HEK293 (cell line): Measurements from ENCODE around the gene BIVM.

Experiments
- CTCF ChIA-PET: fragments of 350-600 bp; formaldehyde crosslinking; extraction: SDS; loops from one replicate; lab custom pipeline; 2021; ENCODE audit warnings: antibody characterized with exemption; lab: Yijun Ruan, JAX
- POLR2A ChIA-PET: fragments of 300-600 bp; formaldehyde crosslinking; extraction: SDS; loops from one replicate; lab custom pipeline; 2020; ENCODE audit warnings: antibody characterized with exemption, inconsistent platforms; lab: Yijun Ruan, JAX
- H3K27ac ChIP-seq: fragments of 200-500 bp; sonication (Bioruptor generic); 2 replicates; pipeline ENCODE4 v1.5.1; 2014; ENCODE audit warnings: low read depth, low read length, control low read depth, inconsistent platforms; ENCODE audit errors: extremely low read depth
- H3K36me3 ChIP-seq, 2 experiments: fragments of 200-500 bp in 1 of 2; sonication (Bioruptor generic) in 1 of 2; 1 replicate in 1 of 2; 2 replicates in 1 of 2; pipeline ENCODE4 v1.5.1; 2014 to 2017; ENCODE audit warnings: inconsistent platforms in 2 of 2, low read length in 2 of 2; ENCODE audit not compliant: control insufficient read depth in 2 of 2, insufficient read depth in 1 of 2
- H3K4me1 ChIP-seq: fragments of 200-500 bp; sonication (Bioruptor generic); 2 replicates; pipeline ENCODE4 v1.5.1; 2014; ENCODE audit warnings: mild to moderate bottlenecking, low read length, inconsistent platforms; ENCODE audit not compliant: control insufficient read depth, insufficient read depth
- H3K4me3 ChIP-seq: 2 replicates; pipeline ENCODE4 v1.5.1; 2011; ENCODE audit warnings: low read depth, mild to moderate bottlenecking, control low read depth, low read length, moderate library complexity
- H3K9me3 ChIP-seq: fragments of 200-500 bp; sonication (Bioruptor generic); 2 replicates; pipeline ENCODE4 v1.5.1; 2014; ENCODE audit warnings: low read depth, low read length, inconsistent platforms; ENCODE audit not compliant: control insufficient read depth, insufficient read depth
- HOXC10 ChIP-seq: sonication (generic); formaldehyde crosslinking; IDR thresholded peaks from 2 replicates; pipeline ENCODE4 v1.8.1; 2023; ENCODE audit warnings: mild to moderate bottlenecking, missing genetic modification reagents
- MYNN ChIP-seq: fragments of 450-650 bp; formaldehyde crosslinking; IDR thresholded peaks from 2 replicates; pipeline ENCODE4 v1.5.1; 2016; ENCODE audit warnings: missing biosample characterization, missing genetic modification characterization, borderline replicate concordance
- SP3 ChIP-seq: fragments of 450-650 bp; formaldehyde crosslinking; IDR thresholded peaks from 2 replicates; pipeline ENCODE4 v1.5.1; 2016; ENCODE audit warnings: missing biosample characterization, missing genetic modification characterization
- SP7 ChIP-seq: fragments of 450-650 bp; formaldehyde crosslinking; IDR thresholded peaks from 2 replicates; pipeline ENCODE4 v1.5.1; 2016; ENCODE audit warnings: missing biosample characterization, missing genetic modification characterization
- ZBTB20 ChIP-seq: fragments of 450-650 bp; formaldehyde crosslinking; IDR thresholded peaks from 2 replicates; pipeline ENCODE4 v1.5.1; 2016; ENCODE audit warnings: missing biosample characterization, missing genetic modification characterization
- ZBTB21 ChIP-seq: fragments of 450-650 bp; formaldehyde crosslinking; IDR thresholded peaks from 2 replicates; pipeline ENCODE4 v1.5.1; 2017; ENCODE audit warnings: missing biosample characterization, missing genetic modification characterization
- ZNF112 ChIP-seq: fragments of 450-650 bp; formaldehyde crosslinking; IDR thresholded peaks from 2 replicates; pipeline ENCODE4 v1.5.0; 2017; ENCODE audit warnings: missing biosample characterization, missing genetic modification characterization
- ZNF121 ChIP-seq: fragments of 450-650 bp; formaldehyde crosslinking; IDR thresholded peaks from 2 replicates; pipeline ENCODE4 v1.5.1; 2016; ENCODE audit warnings: missing biosample characterization, missing genetic modification characterization
- ZNF146 ChIP-seq: fragments of 450-650 bp; formaldehyde crosslinking; IDR thresholded peaks from 2 replicates; pipeline ENCODE4 v1.5.1; 2016; ENCODE audit warnings: missing biosample characterization, missing genetic modification characterization
- ZNF211 ChIP-seq: fragments of 450-650 bp; formaldehyde crosslinking; IDR thresholded peaks from 2 replicates; pipeline ENCODE4 v1.5.1; 2016; ENCODE audit warnings: low read depth, missing biosample characterization, missing genetic modification characterization
- ZNF335 ChIP-seq: fragments of 450-650 bp; formaldehyde crosslinking; conservative IDR thresholded peaks from 2 replicates; pipeline ENCODE4 v1.5.1; 2016; ENCODE audit warnings: missing biosample characterization, missing genetic modification characterization
- ZNF629 ChIP-seq: fragments of 450-650 bp; formaldehyde crosslinking; IDR thresholded peaks from 2 replicates; pipeline ENCODE4 v1.5.1; 2017; ENCODE audit warnings: missing biosample characterization, missing genetic modification characterization
- ZNF660 ChIP-seq: fragments of 450-650 bp; IDR thresholded peaks from 2 replicates; pipeline ENCODE4 v1.5.1; 2018; ENCODE audit warnings: missing biosample characterization, mild to moderate bottlenecking, missing genetic modification characterization
- ZNF670 ChIP-seq: fragments of 450-650 bp; formaldehyde crosslinking; IDR thresholded peaks from 2 replicates; pipeline ENCODE4 v1.5.1; 2016; ENCODE audit warnings: missing biosample characterization, missing genetic modification characterization, low read depth
- ZNF677 ChIP-seq: fragments of 450-650 bp; IDR thresholded peaks from 2 replicates; pipeline ENCODE4 v1.5.0; 2018; ENCODE audit warnings: missing biosample characterization, mild to moderate bottlenecking, missing genetic modification characterization, moderate library complexity
- ZNF76 ChIP-seq: fragments of 450-650 bp; formaldehyde crosslinking; IDR thresholded peaks from 2 replicates; pipeline ENCODE4; 2016; ENCODE audit warnings: low read depth, missing biosample characterization, missing genetic modification characterization, borderline replicate concordance
- ZSCAN23 ChIP-seq: fragments of 450-650 bp; formaldehyde crosslinking; IDR thresholded peaks from 2 replicates; pipeline ENCODE4 v1.5.1; 2016; ENCODE audit warnings: missing biosample characterization, missing genetic modification characterization
- ZSCAN30 ChIP-seq: fragments of 450-650 bp; IDR thresholded peaks from 2 replicates; pipeline ENCODE4 v1.5.1; 2018; ENCODE audit warnings: missing biosample characterization, mild to moderate bottlenecking, missing genetic modification characterization, moderate library complexity
- ZXDB ChIP-seq: fragments of 450-650 bp; formaldehyde crosslinking; IDR thresholded peaks from 2 replicates; pipeline ENCODE4 v1.5.1; 2016; ENCODE audit warnings: missing biosample characterization, missing genetic modification characterization
- TF ChIP-seq, protein P1 (sequence below): fragments of 450-650 bp; formaldehyde crosslinking; IDR thresholded peaks from 2 replicates; pipeline ENCODE4 v1.5.1; 2016; ENCODE audit warnings: missing biosample characterization, missing genetic modification characterization, low read depth
- TF ChIP-seq, protein P2 (sequence below): fragments of 450-650 bp; IDR thresholded peaks from 2 replicates; pipeline ENCODE4 v1.5.1; 2018; ENCODE audit warnings: missing biosample characterization, mild to moderate bottlenecking, missing genetic modification characterization
- TF ChIP-seq, protein P3 (sequence below): fragments of 450-650 bp; formaldehyde crosslinking; IDR thresholded peaks from 2 replicates; pipeline ENCODE4 v1.5.1; 2017; ENCODE audit warnings: missing biosample characterization, mild to moderate bottlenecking, missing genetic modification characterization, moderate library complexity
- TF ChIP-seq, protein P4 (sequence below): fragments of 450-650 bp; formaldehyde crosslinking; IDR thresholded peaks from 2 replicates; pipeline ENCODE4 v1.5.1; 2016; ENCODE audit warnings: missing biosample characterization, missing genetic modification characterization
- TF ChIP-seq, protein P5 (sequence below): fragments of 450-650 bp; formaldehyde crosslinking; IDR thresholded peaks from 2 replicates; pipeline ENCODE4 v1.5.1; 2016; ENCODE audit warnings: missing biosample characterization, missing genetic modification characterization

The BIVM gene

DNA sequence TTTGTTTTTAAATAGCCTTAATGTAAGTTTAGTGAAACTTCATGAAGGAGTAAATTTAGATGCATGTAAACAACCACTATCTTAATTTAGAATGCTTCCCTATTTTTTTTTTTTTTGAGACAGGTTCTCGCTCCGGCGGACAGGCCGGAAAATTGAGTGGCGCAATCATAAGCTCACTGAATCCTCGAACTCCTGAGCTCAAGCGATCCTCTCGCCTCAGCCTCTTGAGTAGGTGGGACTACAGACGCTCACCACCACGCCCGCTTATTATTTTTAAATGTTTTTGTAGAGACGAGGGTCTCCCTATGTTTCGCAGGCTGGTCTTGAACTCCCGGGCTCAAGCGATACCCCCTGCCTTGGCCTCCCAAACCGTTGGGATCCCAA, 26.9 kb upstream of the BIVM start (continued):
- TF ChIP-seq, protein P1, sequence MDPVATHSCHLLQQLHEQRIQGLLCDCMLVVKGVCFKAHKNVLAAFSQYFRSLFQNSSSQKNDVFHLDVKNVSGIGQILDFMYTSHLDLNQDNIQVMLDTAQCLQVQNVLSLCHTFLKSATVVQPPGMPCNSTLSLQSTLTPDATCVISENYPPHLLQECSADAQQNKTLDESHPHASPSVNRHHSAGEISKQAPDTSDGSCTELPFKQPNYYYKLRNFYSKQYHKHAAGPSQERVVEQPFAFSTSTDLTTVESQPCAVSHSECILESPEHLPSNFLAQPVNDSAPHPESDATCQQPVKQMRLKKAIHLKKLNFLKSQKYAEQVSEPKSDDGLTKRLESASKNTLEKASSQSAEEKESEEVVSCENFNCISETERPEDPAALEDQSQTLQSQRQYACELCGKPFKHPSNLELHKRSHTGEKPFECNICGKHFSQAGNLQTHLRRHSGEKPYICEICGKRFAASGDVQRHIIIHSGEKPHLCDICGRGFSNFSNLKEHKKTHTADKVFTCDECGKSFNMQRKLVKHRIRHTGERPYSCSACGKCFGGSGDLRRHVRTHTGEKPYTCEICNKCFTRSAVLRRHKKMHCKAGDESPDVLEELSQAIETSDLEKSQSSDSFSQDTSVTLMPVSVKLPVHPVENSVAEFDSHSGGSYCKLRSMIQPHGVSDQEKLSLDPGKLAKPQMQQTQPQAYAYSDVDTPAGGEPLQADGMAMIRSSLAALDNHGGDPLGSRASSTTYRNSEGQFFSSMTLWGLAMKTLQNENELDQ (tag by site-specific recombination), result no peak

DNA sequence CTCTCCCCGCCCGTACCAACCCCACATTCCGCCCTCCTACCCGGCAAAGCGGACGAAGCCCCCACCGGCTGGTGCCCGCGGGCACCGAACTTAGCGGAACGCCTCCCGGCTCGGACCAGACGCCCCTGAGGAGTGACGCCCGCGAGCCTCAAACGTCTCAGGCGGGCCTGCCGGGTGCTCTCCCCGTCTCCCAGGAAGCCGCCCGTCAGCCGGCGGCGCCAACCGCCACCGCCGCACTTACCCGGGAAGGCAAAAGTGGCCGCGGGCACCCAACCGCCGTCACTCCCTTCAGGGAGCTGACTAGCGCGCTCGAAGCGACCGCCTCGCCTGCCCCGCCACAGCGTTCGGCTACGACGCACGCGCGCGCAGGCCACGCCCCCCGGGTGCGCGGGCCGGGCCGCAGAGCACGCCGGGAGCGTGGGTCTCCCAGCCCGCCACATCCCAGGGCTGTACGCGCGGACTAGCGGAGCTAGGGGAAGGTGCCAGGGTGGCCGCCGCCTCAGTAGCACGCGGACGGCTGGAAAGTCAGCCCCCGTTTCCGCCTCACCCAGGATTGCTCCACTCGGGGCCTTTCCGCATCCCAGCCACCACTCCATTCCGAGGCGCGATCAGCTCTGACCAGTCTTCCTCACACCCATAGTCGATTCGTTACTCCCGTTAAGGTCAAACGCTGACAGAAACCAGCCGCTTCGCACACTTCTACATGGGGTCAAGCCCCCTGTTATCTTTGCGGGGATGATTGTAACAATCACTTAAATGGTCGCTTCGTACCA, 25.3 kb upstream of the BIVM start, which contains the start of gene TEX30:
Gene TEX30, minus strand, starts transcription at position 346 of the 773 bp plus-strand sequence. CDS start 3,760 bp downstream, outside the sequence.
- ChIA-PET POLR2A (interaction anchor here (0.6 to 2.1 kb wide), 11 partner anchors 26 to 181 kb away, joined by 3 to 19 read pairs (median 4); partner anchors contain the start of genes BIVM, ERCC5, POGLUT2 and TPP2), CTCF (interaction anchor here (0.6 kb wide), 1 partner anchor 141 kb away, joined by 3 read pairs; no protein-coding TSS in a partner anchor)
- H3K4me3 ChIP-seq, result peak within 1 kb of the TSS; percentile 71
- H3K36me3 ChIP-seq, result no peaks in the 10 kb centered on the region
- no peaks in the 10 kb centered on the region for H3K9me3 ChIP-seq
- H3K27ac ChIP-seq, result peak within 1 kb of the TSS; percentile 69
- peaks cover 3% of the 10 kb centered on the region; the same call in 1 of the 2 replicates for H3K4me1 ChIP-seq
- TF ChIP-seq SP3 (tag by site-specific recombination) (peak; percentile 20), ZNF112 (tag by site-specific recombination) (no peak), ZNF211 (tag by site-specific recombination) (no peak), ZNF670 (tag by site-specific recombination) (no peak), ZXDB (tag by site-specific recombination) (peak; percentile 18), ZNF146 (tag by site-specific recombination) (0 out of 2 replicates have a peak, but pooled peaks have one; percentile 3), MYNN (no peak), ZSCAN23 (tag by site-specific recombination) (peak; percentile 35; the same call in 1 of the 2 replicates), ZNF677 (tag by site-specific recombination) (no peak), ZNF660 (tag by site-specific recombination) (0 out of 2 replicates have a peak, but pooled peaks have one; percentile 63), ZSCAN30 (tag by site-specific recombination) (peak; percentile 77; the same call in 1 of the 2 replicates), ZBTB20 (tag by site-specific recombination) (peak; percentile 50; the same call in 1 of the 2 replicates), ZBTB21 (tag by site-specific recombination) (no peak), ZNF76 (tag by site-specific recombination) (peak; percentile 87), HOXC10 (CRISPR knock-in tag) (0 out of 2 replicates have a peak, but pooled peaks have one; percentile 61), ZNF121 (no peak), ZNF629 (0 out of 2 replicates have a peak, but pooled peaks have one; percentile 21), ZNF335 (peak; percentile 85), SP7 (peak; percentile 43; the same call in 1 of the 2 replicates)
- TF ChIP-seq, protein P2, sequence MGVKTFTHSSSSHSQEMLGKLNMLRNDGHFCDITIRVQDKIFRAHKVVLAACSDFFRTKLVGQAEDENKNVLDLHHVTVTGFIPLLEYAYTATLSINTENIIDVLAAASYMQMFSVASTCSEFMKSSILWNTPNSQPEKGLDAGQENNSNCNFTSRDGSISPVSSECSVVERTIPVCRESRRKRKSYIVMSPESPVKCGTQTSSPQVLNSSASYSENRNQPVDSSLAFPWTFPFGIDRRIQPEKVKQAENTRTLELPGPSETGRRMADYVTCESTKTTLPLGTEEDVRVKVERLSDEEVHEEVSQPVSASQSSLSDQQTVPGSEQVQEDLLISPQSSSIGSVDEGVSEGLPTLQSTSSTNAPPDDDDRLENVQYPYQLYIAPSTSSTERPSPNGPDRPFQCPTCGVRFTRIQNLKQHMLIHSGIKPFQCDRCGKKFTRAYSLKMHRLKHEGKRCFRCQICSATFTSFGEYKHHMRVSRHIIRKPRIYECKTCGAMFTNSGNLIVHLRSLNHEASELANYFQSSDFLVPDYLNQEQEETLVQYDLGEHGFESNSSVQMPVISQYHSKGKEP, result 0 out of 2 replicates have a peak, but pooled peaks have one; percentile 34
- TF ChIP-seq, protein P3, sequence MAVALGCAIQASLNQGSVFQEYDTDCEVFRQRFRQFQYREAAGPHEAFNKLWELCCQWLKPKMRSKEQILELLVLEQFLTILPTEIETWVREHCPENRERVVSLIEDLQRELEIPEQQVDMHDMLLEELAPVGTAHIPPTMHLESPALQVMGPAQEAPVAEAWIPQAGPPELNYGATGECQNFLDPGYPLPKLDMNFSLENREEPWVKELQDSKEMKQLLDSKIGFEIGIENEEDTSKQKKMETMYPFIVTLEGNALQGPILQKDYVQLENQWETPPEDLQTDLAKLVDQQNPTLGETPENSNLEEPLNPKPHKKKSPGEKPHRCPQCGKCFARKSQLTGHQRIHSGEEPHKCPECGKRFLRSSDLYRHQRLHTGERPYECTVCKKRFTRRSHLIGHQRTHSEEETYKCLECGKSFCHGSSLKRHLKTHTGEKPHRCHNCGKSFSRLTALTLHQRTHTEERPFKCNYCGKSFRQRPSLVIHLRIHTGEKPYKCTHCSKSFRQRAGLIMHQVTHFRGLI, result peak; percentile 55; the same call in 1 of the 2 replicates
- TF ChIP-seq, protein P4, sequence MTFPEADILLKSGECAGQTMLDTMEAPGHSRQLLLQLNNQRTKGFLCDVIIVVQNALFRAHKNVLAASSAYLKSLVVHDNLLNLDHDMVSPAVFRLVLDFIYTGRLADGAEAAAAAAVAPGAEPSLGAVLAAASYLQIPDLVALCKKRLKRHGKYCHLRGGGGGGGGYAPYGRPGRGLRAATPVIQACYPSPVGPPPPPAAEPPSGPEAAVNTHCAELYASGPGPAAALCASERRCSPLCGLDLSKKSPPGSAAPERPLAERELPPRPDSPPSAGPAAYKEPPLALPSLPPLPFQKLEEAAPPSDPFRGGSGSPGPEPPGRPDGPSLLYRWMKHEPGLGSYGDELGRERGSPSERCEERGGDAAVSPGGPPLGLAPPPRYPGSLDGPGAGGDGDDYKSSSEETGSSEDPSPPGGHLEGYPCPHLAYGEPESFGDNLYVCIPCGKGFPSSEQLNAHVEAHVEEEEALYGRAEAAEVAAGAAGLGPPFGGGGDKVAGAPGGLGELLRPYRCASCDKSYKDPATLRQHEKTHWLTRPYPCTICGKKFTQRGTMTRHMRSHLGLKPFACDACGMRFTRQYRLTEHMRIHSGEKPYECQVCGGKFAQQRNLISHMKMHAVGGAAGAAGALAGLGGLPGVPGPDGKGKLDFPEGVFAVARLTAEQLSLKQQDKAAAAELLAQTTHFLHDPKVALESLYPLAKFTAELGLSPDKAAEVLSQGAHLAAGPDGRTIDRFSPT (tag by site-specific recombination), result peak; percentile 96
- TF ChIP-seq, protein P5, sequence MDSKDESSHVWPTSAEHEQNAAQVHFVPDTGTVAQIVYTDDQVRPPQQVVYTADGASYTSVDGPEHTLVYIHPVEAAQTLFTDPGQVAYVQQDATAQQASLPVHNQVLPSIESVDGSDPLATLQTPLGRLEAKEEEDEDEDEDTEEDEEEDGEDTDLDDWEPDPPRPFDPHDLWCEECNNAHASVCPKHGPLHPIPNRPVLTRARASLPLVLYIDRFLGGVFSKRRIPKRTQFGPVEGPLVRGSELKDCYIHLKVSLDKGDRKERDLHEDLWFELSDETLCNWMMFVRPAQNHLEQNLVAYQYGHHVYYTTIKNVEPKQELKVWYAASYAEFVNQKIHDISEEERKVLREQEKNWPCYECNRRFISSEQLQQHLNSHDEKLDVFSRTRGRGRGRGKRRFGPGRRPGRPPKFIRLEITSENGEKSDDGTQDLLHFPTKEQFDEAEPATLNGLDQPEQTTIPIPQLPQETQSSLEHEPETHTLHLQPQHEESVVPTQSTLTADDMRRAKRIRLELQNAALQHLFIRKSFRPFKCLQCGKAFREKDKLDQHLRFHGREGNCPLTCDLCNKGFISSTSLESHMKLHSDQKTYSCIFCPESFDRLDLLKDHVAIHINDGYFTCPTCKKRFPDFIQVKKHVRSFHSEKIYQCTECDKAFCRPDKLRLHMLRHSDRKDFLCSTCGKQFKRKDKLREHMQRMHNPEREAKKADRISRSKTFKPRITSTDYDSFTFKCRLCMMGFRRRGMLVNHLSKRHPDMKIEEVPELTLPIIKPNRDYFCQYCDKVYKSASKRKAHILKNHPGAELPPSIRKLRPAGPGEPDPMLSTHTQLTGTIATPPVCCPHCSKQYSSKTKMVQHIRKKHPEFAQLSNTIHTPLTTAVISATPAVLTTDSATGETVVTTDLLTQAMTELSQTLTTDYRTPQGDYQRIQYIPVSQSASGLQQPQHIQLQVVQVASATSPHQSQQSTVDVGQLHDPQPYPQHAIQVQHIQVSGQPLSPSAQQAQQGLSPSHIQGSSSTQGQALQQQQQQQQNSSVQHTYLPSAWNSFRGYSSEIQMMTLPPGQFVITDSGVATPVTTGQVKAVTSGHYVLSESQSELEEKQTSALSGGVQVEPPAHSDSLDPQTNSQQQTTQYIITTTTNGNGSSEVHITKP (tag by site-specific recombination), result no peak
